ENCODE measurements around the gene ADAM29. TPM values are rescaled to one million over a fixed set of nuclear protein-coding genes. Genes with fewer than 3 reads are reported as not detected.

Gene ADAM29
- total and polyA plus RNA-seq, 2 of the 4 experiments (the other 2 are of a cell fraction) = not detected

DNA sequence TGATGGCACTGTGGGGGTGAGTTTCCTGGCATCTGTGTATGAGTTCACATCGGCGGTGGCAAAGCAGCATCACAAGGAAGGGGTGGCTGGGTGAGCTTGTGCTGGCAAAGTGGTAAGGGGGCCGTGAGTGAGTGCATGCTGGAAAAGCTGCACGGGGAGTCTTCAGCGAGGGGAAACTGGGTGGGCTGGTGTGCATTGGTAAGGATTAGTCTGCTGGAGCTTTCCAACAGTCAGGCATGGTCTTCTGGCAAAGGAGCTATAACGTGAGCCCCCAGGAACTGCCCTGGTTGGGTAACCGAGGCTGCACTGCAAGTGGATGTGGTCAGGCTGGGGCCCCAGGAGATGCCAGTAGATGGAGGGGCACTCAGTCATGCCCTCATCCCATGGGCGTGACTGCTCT is 30.7 kb downstream of the ADAM29 start:
- no peak overlapping the region for H2AK9ac ChIP-seq (replicated peaks; ENCODE audit: low read depth, low read length, poor library complexity)
- H3K4me1 ChIP-seq (ENCODE audit: control insufficient read depth, insufficient read depth, low read length) = no peaks in the 10 kb centered on the region
- H3K27ac ChIP-seq (ENCODE audit: insufficient read depth, low read length) = no peak overlapping the region
- no peak overlapping the region for H3K14ac ChIP-seq (replicated peaks; ENCODE audit: low read depth, low read length)
- H3K4me2 ChIP-seq (ENCODE audit: low read depth, low read length) = no peak overlapping the region
- no peak for DNase-seq
- H3K36me3 ChIP-seq (ENCODE audit: control insufficient read depth, insufficient read depth, low read length) = no peaks in the 10 kb centered on the region
- no peak overlapping the region for H2BK5ac ChIP-seq (ENCODE audit: low read depth, low read length, poor library complexity, severe bottlenecking)
- BruUV-seq (replicated peaks) = no TSS peak
- no peak overlapping the region for H3K4ac ChIP-seq (ENCODE audit: low read depth, low read length)
- no peak overlapping the region for H4K5ac ChIP-seq (ENCODE audit: low read depth, low read length)
- no peak overlapping the region for H2BK120ac ChIP-seq (ENCODE audit: low read depth, low read length)
- POLR2A ChIA-PET (ENCODE audit: unreplicated experiment) = no interaction called here
- TF ChIP-seq MAZ (IDR thresholded peaks at IDR 0.05; ENCODE audit: borderline replicate concordance, low read depth, low read length) = no peak
- TF ChIP-seq MXI1 (IDR thresholded peaks at IDR 0.05; ENCODE audit: borderline replicate concordance, low read depth, low read length) = no peak
- no peak for TF ChIP-seq FOS (IDR thresholded peaks at IDR 0.05; ENCODE audit: low read depth, low read length)
- TF ChIP-seq BHLHE40 (IDR thresholded peaks at IDR 0.05; ENCODE audit: low read depth, low read length) = no peak
- TF ChIP-seq RAD21 (IDR thresholded peaks at IDR 0.05; ENCODE audit: low read length) = no peak
- no peak for TF ChIP-seq RCOR1 (IDR thresholded peaks at IDR 0.05; ENCODE audit: insufficient replicate concordance, low read length)
- TF ChIP-seq POLR2A (IDR thresholded peaks at IDR 0.05; ENCODE audit: low read depth, low read length) = no peak
- TF ChIP-seq, protein P1, sequence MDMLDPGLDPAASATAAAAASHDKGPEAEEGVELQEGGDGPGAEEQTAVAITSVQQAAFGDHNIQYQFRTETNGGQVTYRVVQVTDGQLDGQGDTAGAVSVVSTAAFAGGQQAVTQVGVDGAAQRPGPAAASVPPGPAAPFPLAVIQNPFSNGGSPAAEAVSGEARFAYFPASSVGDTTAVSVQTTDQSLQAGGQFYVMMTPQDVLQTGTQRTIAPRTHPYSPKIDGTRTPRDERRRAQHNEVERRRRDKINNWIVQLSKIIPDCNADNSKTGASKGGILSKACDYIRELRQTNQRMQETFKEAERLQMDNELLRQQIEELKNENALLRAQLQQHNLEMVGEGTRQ (IDR thresholded peaks at IDR 0.05; ENCODE audit: low read depth, low read length) = no peak
- no peak for TF ChIP-seq CEBPB (IDR thresholded peaks at IDR 0.05; ENCODE audit: low read depth, low read length)
- TF ChIP-seq, protein P2, sequence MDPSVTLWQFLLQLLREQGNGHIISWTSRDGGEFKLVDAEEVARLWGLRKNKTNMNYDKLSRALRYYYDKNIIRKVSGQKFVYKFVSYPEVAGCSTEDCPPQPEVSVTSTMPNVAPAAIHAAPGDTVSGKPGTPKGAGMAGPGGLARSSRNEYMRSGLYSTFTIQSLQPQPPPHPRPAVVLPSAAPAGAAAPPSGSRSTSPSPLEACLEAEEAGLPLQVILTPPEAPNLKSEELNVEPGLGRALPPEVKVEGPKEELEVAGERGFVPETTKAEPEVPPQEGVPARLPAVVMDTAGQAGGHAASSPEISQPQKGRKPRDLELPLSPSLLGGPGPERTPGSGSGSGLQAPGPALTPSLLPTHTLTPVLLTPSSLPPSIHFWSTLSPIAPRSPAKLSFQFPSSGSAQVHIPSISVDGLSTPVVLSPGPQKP (IDR thresholded peaks at IDR 0.05; ENCODE audit: borderline replicate concordance, low read depth, low read length) = no peak
- no peak overlapping the region for H4K8ac ChIP-seq (ENCODE audit: low read depth in 2 of 2, low read length in 2 of 2)
- intact Hi-C loops (cut with micrococcal nuclease) (no loop called here), in situ Hi-C loops (cut with MboI; ENCODE audit: low sequenced_read_pairs) (no loop called here), dilution Hi-C loops (cut with HindIII; ENCODE audit: low sequenced_read_pairs, unreplicated experiment) (no loop called here)
- H2BK20ac ChIP-seq (ENCODE audit: low read depth, low read length) = no peak overlapping the region
- no peaks in the 10 kb centered on the region for H3K27me3 ChIP-seq (ENCODE audit: control insufficient read depth, insufficient read depth, low read length)
- 17% methylated on average over 1 of the region's 8 CpGs; no CpG with 5 or more reads in 1 of the 2 experiments for WGBS, 2 experiments (ENCODE audit: extremely low coverage in 2 of 2, insufficient read length in 1 of 2)
- ATAC-seq (ENCODE audit: low read depth) = no peak
- peaks cover 11% of the 10 kb centered on the region for H3K9me3 ChIP-seq (ENCODE audit: control insufficient read depth, insufficient read depth, low read length)
- no peak overlapping the region for H2AK5ac ChIP-seq (ENCODE audit: low read depth, low read length)
- no peaks in the 10 kb centered on the region for H3K9me1 ChIP-seq (ENCODE audit: insufficient read depth, low read length)
- H2AFZ ChIP-seq (replicated peaks; ENCODE audit: low read length, poor library complexity) = no peak overlapping the region
- no peak overlapping the region for H4K91ac ChIP-seq (ENCODE audit: insufficient read depth, low read depth, low read length)
- H3K79me1 ChIP-seq (ENCODE audit: low read depth in 1 of 2, low read length in 2 of 2) = no peaks in the 10 kb centered on the region
- no peaks in the 10 kb centered on the region for H4K20me1 ChIP-seq (ENCODE audit: insufficient read depth, low read length)
- no peak overlapping the region for H3K18ac ChIP-seq (ENCODE audit: low read depth, low read length)
- H3K56ac ChIP-seq (ENCODE audit: extremely low read depth, insufficient read depth, low read length) = no peak overlapping the region
- CTCF ChIA-PET = no interaction called here
- H3K23ac ChIP-seq (ENCODE audit: low read depth, low read length) = no peak overlapping the region
- H2BK15ac ChIP-seq (ENCODE audit: low read depth, low read length) = no peak overlapping the region
- H3K4me3 ChIP-seq (ENCODE audit: insufficient read depth, low read depth, low read length) = no peak overlapping the region
- H3K9ac ChIP-seq (ENCODE audit: low read depth, low read length) = no peak overlapping the region
